ENCODE measurements around the gene RHOB.
A peak's percentile ranks its signal among the peaks of the same experiment; 100 is the strongest.

Gene RHOB

DNA sequence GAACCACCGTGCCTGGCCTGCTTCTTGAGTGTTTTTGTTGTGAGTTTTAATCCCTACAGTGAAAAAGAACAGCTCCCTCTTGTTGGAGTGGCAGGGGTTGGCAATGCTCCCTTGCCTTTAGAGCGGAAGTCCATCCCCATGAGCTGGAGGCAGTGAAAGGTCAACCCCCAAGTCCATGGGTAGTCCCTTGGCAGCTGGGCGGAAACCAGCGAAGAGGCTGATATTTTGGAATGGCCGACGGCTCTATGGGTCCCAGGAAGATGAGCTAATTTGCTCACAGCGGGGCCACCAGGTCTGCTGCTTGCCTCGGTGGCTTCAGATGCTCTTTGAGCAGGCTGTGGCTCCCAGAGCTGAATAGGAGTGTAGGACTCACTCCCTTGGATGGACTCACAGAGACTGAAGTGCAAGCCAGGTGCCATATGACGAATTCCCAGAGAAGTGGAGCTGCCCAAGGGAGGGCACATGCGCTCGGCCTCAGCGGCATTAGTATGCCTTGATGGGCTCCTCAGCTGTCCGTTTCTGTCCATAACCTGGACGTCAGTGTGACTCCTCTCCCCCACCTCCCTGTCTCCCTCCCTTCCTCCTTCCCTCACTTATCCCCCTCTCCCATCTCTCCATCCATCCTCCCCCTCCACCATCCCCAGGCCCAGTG lies 25.4 kb upstream of the RHOB start:
- Histone ChIP-seq H3K27me3 (ENCODE audit: control insufficient read depth in 5 of 5, insufficient read depth in 4 of 5, low read length in 5 of 5) (no peaks in the 10 kb centered on the region), H3K36me3 (ENCODE audit: control insufficient read depth in 5 of 5, insufficient read depth in 5 of 5, low read length in 5 of 5) (no peaks in the 10 kb centered on the region), H3K9ac (ENCODE audit: low read length in 5 of 5) (peak overlapping the region in 2 of 5 donors; percentile 29 to 59), H3K4me1 (ENCODE audit: control insufficient read depth in 5 of 5, insufficient read depth in 5 of 5, low read length in 5 of 5) (peaks cover 32 to 80% (median 74%) of the 10 kb centered on the region in 5 donors), H3K27ac (ENCODE audit: low read depth, low read length) (peak overlapping the region; percentile 89), H3K4me3 (ENCODE audit: low read depth in 1 of 5, low read length in 5 of 5) (peak overlapping the region; percentile 23 to 59 (median 38)), H3K9me3 (ENCODE audit: control insufficient read depth in 5 of 5, low read length in 5 of 5) (no peaks in the 10 kb centered on the region)

DNA sequence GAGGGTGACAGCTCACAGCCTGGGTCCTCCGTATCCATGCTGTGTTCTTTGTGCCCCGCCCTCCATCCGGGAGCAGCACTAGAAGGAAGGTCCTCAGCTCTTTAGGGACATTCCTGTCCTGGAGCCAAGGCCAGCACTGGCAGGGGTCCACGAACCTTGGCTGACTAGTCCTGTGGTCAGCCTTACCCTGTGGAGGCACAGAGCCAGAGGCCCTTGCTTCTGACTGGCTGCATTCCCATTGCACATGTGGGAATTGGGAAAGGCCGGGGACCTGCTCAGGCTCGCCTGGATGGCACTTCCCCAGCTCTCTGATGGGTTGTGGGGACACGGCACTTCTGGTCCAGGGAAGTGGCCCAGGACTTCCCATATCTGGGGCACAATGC lies 24.9 kb upstream of the RHOB start:
- peaks cover 32 to 80% (median 74%) of the 10 kb centered on the region in 5 donors for H3K4me1 ChIP-seq (ENCODE audit: control insufficient read depth in 5 of 5, insufficient read depth in 5 of 5, low read length in 5 of 5)
- peak overlapping the region; percentile 23 to 59 (median 38) for H3K4me3 ChIP-seq (ENCODE audit: low read depth in 1 of 5, low read length in 5 of 5)
- no peaks in the 10 kb centered on the region for H3K27me3 ChIP-seq (ENCODE audit: control insufficient read depth in 5 of 5, insufficient read depth in 4 of 5, low read length in 5 of 5)
- H3K9me3 ChIP-seq (ENCODE audit: control insufficient read depth in 5 of 5, low read length in 5 of 5) = no peaks in the 10 kb centered on the region
- H3K27ac ChIP-seq (ENCODE audit: low read depth, low read length) = peak overlapping the region; percentile 89
- H3K36me3 ChIP-seq (ENCODE audit: control insufficient read depth in 5 of 5, insufficient read depth in 5 of 5, low read length in 5 of 5) = no peaks in the 10 kb centered on the region
- H3K9ac ChIP-seq (ENCODE audit: low read length in 5 of 5) = peak overlapping the region in 1 of 5 donors; percentile 59

DNA sequence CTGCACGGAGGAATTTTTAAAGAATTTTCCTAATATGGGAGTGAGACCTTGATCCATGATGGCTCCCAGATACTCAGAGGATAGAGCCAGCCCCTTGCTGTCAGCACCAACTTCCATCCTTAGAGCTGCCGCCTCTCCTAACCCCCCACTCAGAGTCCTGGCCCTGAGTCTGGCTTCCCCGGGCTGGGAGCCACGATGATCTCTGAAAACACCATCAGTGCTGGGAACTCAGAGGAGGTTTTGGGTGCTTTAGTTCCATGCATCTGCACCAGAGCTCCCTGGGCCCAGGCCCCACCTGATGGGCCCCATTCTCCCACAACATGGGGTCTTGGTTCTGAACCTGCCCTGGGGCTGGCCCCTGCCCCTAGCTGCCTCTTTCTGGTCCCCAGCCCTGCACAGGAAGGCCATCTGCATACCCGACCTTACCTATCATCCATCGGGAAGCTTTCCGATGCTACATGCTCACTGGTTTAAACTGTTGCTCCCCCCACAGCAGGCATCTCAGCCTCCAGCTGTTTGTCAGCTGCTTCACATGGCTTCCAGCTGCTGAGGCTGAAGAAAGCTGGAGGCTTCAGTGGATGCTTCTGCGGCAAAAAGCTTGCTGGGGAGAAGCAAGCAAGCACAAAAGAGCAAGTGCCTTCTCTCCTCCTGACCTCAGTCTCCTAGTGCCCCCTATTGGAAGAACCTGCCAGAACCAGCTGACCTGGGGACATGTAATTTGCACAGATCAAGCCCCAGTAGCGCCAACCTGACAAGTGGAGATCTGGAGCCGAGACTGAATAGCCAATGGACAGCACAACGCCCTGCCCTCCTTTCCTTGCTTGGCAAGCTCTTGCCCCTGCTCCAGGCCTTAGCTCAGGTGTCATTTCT lies 24.2 kb upstream of the RHOB start:
- Histone ChIP-seq H3K27me3 (ENCODE audit: control insufficient read depth in 5 of 5, insufficient read depth in 4 of 5, low read length in 5 of 5) (no peaks in the 10 kb centered on the region), H3K9ac (ENCODE audit: low read length in 5 of 5) (no peak overlapping the region), H3K27ac (ENCODE audit: low read depth, low read length) (peak overlapping the region; percentile 89), H3K4me3 (ENCODE audit: low read depth in 1 of 5, low read length in 5 of 5) (peak overlapping the region in 1 of 5 donors; percentile 13), H3K4me1 (ENCODE audit: control insufficient read depth in 5 of 5, insufficient read depth in 5 of 5, low read length in 5 of 5) (peaks cover 32 to 80% (median 73%) of the 10 kb centered on the region in 5 donors), H3K9me3 (ENCODE audit: control insufficient read depth in 5 of 5, low read length in 5 of 5) (no peaks in the 10 kb centered on the region), H3K36me3 (ENCODE audit: control insufficient read depth in 5 of 5, insufficient read depth in 5 of 5, low read length in 5 of 5) (no peaks in the 10 kb centered on the region)

DNA sequence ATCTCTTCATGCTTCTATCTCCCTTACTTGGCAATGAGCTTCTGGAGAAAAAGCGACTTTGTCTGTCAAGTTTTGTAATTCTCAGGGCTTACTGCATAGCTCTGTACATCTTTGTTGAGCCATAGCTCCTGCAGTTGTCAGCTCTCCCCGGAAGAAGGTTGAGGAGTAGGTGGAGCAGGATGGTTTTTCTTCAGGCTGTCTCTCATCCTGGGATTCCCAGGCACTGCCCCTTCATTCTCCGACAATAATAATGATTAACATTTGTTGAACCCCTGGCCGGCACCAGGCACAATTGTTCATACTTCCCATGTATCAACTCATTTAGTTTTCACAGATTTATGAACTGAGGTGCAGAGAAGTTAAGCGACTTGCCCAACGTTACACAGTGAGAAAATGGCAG lies 23.5 kb upstream of the RHOB start:
- Histone ChIP-seq H3K4me1 (ENCODE audit: control insufficient read depth in 5 of 5, insufficient read depth in 5 of 5, low read length in 5 of 5) (peaks cover 34 to 78% (median 73%) of the 10 kb centered on the region in 5 donors), H3K27me3 (ENCODE audit: control insufficient read depth in 5 of 5, insufficient read depth in 4 of 5, low read length in 5 of 5) (no peaks in the 10 kb centered on the region), H3K9me3 (ENCODE audit: control insufficient read depth in 5 of 5, low read length in 5 of 5) (no peaks in the 10 kb centered on the region), H3K27ac (ENCODE audit: low read depth, low read length) (peak overlapping the region; percentile 89), H3K9ac (ENCODE audit: low read length in 5 of 5) (peak overlapping the region in 1 of 5 donors; percentile 17), H3K4me3 (ENCODE audit: low read depth in 1 of 5, low read length in 5 of 5) (peak overlapping the region in 1 of 5 donors; percentile 13), H3K36me3 (ENCODE audit: control insufficient read depth in 5 of 5, insufficient read depth in 5 of 5, low read length in 5 of 5) (no peaks in the 10 kb centered on the region)

DNA sequence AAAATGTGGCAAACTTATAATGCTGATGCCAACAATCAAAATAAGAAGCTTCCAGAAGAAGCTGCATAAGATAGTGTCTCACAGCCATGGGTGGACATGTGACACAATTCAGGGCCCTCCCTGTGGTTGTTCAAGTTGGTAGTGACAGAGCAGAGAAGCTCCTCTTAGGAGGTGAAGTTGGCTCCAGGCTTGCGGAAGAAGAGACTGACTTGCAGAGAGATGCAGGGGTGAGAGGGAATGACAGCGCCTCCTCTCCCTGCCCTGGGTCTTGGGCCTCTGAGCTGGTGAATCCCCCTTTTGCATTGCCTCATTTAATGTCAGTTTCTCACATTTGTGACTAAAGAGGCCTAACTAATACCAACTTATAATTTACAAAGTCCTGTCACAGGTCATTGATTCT lies 23.0 kb upstream of the RHOB start:
- Histone ChIP-seq H3K9me3 (ENCODE audit: control insufficient read depth in 5 of 5, low read length in 5 of 5) (no peaks in the 10 kb centered on the region), H3K4me1 (ENCODE audit: control insufficient read depth in 5 of 5, insufficient read depth in 5 of 5, low read length in 5 of 5) (peaks cover 34 to 75% (median 68%) of the 10 kb centered on the region in 5 donors), H3K27me3 (ENCODE audit: control insufficient read depth in 5 of 5, insufficient read depth in 4 of 5, low read length in 5 of 5) (no peaks in the 10 kb centered on the region), H3K36me3 (ENCODE audit: control insufficient read depth in 5 of 5, insufficient read depth in 5 of 5, low read length in 5 of 5) (no peaks in the 10 kb centered on the region), H3K9ac (ENCODE audit: low read length in 5 of 5) (peak overlapping the region in 1 of 5 donors; percentile 42), H3K27ac (ENCODE audit: low read depth, low read length) (peak overlapping the region; percentile 89), H3K4me3 (ENCODE audit: low read depth in 1 of 5, low read length in 5 of 5) (no peak overlapping the region)

DNA sequence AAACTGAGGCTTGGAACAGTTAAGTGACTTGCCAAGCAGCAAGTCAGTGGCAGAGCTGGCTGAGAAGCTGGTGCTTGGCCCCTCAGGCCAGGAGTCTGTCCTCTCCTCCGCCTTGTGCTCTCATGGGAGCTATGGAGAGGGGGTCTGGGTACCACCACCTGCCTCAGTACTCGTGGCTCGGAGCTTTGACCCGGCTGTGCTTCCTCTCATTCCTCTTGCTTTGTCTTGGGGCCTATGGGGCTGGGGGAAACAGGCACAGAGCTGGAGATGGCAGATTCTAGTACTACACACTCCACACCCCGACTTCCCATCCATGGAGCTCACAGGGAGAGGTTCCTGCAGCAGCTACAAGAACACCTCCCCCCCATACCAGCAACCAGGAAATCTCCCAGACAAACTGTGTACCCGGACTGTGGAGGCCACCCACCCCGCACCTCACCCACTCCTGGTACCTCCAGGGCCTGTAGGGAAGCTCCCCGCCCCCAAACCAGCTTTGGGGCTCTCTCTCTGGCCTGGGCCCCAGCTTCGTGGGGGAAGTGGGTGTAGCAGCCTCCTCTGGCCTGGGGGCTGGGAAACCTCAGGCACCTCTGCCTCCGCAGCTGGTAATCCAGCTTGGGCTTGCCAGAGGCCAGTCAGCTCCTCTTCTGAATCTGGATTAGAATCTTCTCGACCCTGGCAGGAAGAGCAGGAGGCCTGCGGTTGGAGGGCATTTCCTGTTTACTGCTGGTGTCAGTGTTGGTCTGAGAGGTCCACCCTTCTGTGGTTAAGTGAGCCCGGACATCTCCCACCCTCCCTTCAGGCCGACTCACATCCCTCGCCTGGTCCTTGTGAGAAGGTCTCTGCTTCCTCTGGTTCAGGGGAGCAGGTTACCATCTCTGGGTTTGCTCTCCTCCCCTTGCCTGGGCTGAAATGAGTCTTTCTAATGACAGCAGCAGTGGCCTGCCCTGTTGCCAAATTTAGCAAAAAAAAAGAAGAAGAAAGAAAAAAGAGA lies 22.3 kb upstream of the RHOB start:
- Histone ChIP-seq H3K4me1 (ENCODE audit: control insufficient read depth in 5 of 5, insufficient read depth in 5 of 5, low read length in 5 of 5) (peaks cover 34 to 75% (median 67%) of the 10 kb centered on the region in 5 donors), H3K27ac (ENCODE audit: low read depth, low read length) (peak overlapping the region; percentile 89), H3K4me3 (ENCODE audit: low read depth in 1 of 5, low read length in 5 of 5) (peak overlapping the region in 3 of 5 donors; percentile 13 to 37 (median 17)), H3K27me3 (ENCODE audit: control insufficient read depth in 5 of 5, insufficient read depth in 4 of 5, low read length in 5 of 5) (no peaks in the 10 kb centered on the region), H3K9ac (ENCODE audit: low read length in 5 of 5) (peak overlapping the region in 2 of 5 donors; percentile 22 to 42), H3K9me3 (ENCODE audit: control insufficient read depth in 5 of 5, low read length in 5 of 5) (no peaks in the 10 kb centered on the region), H3K36me3 (ENCODE audit: control insufficient read depth in 5 of 5, insufficient read depth in 5 of 5, low read length in 5 of 5) (no peaks in the 10 kb centered on the region)

DNA sequence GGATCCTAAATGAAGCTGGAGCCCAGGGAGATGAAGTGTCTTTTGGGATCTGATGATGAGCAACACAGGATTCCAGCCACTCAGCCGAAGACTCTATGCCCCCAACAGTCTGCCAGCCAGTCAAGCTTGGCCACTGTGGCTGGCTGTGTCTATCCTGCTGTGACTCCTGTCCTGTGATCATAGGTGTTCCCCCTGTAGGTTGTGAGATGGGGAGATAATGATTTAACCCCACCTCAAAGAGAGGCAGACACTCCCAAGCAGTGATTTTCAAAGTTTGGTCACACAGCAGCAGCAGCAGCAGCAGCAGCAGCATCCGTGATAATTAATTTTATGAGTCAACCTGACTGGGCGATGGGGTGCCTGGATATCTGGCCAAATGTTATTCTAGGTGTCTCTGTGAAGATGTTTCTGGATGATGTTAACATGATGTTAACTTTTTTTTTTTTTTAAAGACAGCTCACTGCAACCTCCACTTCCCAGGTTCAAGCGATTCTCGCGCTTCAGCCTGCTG lies 21.4 kb upstream of the RHOB start:
- Histone ChIP-seq H3K9ac (ENCODE audit: low read length in 5 of 5) (no peak overlapping the region), H3K36me3 (ENCODE audit: control insufficient read depth in 5 of 5, insufficient read depth in 5 of 5, low read length in 5 of 5) (no peaks in the 10 kb centered on the region), H3K4me3 (ENCODE audit: low read depth in 1 of 5, low read length in 5 of 5) (no peak overlapping the region), H3K9me3 (ENCODE audit: control insufficient read depth in 5 of 5, low read length in 5 of 5) (no peaks in the 10 kb centered on the region), H3K4me1 (ENCODE audit: control insufficient read depth in 5 of 5, insufficient read depth in 5 of 5, low read length in 5 of 5) (peaks cover 30 to 76% (median 69%) of the 10 kb centered on the region in 5 donors), H3K27me3 (ENCODE audit: control insufficient read depth in 5 of 5, insufficient read depth in 4 of 5, low read length in 5 of 5) (no peaks in the 10 kb centered on the region), H3K27ac (ENCODE audit: low read depth, low read length) (peak overlapping the region; percentile 89)

DNA sequence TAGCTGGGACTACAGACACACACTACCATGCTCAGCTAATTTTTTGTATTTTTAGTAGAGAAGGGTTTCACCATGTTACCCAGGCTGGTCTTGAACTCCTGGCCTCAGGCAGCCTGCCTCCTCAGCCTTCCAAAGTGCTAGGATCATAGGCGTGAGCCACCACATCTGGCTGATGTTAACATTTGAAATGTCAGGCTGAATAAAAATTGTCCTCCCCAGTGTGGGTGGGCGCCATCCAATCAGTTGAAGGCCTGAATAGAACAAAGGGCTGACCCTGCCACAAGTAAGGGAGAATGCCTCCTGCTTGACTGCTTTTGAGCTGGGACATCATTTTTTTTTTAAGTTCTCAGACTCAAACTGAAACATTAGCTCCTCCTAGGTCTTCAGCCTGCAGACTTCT lies 21.0 kb upstream of the RHOB start:
- Histone ChIP-seq H3K4me1 (ENCODE audit: control insufficient read depth in 5 of 5, insufficient read depth in 5 of 5, low read length in 5 of 5) (peaks cover 30 to 74% (median 67%) of the 10 kb centered on the region in 5 donors), H3K36me3 (ENCODE audit: control insufficient read depth in 5 of 5, insufficient read depth in 5 of 5, low read length in 5 of 5) (no peaks in the 10 kb centered on the region), H3K9ac (ENCODE audit: low read length in 5 of 5) (no peak overlapping the region), H3K4me3 (ENCODE audit: low read depth in 1 of 5, low read length in 5 of 5) (no peak overlapping the region), H3K9me3 (ENCODE audit: control insufficient read depth in 5 of 5, low read length in 5 of 5) (no peaks in the 10 kb centered on the region), H3K27ac (ENCODE audit: low read depth, low read length) (no peak overlapping the region), H3K27me3 (ENCODE audit: control insufficient read depth in 5 of 5, insufficient read depth in 4 of 5, low read length in 5 of 5) (no peaks in the 10 kb centered on the region)

DNA sequence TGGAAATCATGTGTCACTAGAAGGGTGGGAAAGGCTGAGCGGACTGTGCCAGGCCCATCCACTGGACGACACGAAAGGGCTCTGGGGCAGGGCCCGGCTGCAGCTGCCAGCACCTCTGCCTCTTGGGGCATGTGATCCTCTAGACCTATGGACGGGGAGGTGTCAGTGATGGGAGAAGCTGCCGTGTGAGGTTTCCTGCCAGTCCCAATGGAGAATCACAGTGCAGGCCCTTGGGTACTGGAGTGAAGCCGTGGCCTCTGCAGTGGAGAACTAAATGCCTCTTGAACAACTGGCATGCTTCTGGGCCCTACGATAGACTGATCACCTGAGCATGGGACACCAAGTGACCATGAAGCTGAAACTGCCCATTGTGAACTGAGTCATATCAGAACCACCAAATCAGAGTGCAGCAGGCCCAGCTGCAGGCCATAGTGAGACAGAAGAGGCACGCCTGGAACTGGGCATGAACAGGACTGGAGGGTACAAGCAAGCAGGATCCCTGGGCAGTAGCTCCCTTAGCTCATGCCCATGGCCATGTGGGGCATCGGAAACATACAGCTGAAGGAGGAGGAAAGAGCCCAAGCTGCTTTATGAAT lies 18.8 kb upstream of the RHOB start:
- Histone ChIP-seq H3K27ac (ENCODE audit: low read depth, low read length) (no peak overlapping the region), H3K9me3 (ENCODE audit: control insufficient read depth in 5 of 5, low read length in 5 of 5) (no peaks in the 10 kb centered on the region), H3K36me3 (ENCODE audit: control insufficient read depth in 5 of 5, insufficient read depth in 5 of 5, low read length in 5 of 5) (no peaks in the 10 kb centered on the region), H3K9ac (ENCODE audit: low read length in 5 of 5) (no peak overlapping the region), H3K27me3 (ENCODE audit: control insufficient read depth in 5 of 5, insufficient read depth in 4 of 5, low read length in 5 of 5) (no peaks in the 10 kb centered on the region), H3K4me1 (ENCODE audit: control insufficient read depth in 5 of 5, insufficient read depth in 5 of 5, low read length in 5 of 5) (peaks cover 13 to 66% (median 53%) of the 10 kb centered on the region in 5 donors), H3K4me3 (ENCODE audit: low read depth in 1 of 5, low read length in 5 of 5) (no peak overlapping the region)
